Measurements from ENCODE around the gene GALNT10. TPM values are rescaled to one million over a fixed set of nuclear protein-coding genes. Genes with fewer than 3 reads are reported as not detected.

Gene GALNT10
- total and polyA plus RNA-seq, 3 donors from 2014 or later: 15.7 to 19.3 (median 17.2) TPM

- Histone ChIP-seq H3K36me3 (ENCODE audit: low read depth, missing control alignments) (no peaks in the 10 kb centered on the region), H3K4me3 (no peak overlapping the region), H3K27me3 (no peaks in the 10 kb centered on the region), H3K27ac (no peak overlapping the region), H3K9me3 (no peaks in the 10 kb centered on the region), H3K4me1 (peaks cover 17% of the 10 kb centered on the region)
- no peak for DNase-seq
- no peak for TF ChIP-seq POLR2A (IDR thresholded peaks at IDR 0.05)
- TF ChIP-seq CTCF (IDR thresholded peaks at IDR 0.05): no peak
- intact Hi-C loops (cut with DNase I; ENCODE audit: low total_unique reads): loop anchor here (10.0 kb wide), 1 partner anchor 207 kb away; no protein-coding TSS in a partner anchor
- 86 to 88% methylated on average over 8 of the region's 8 CpGs for WGBS, 2 donors
These were observed 7.4 kb downstream of the GALNT10 start for GRCh38 chr5:154197801-154198491.

- H3K27me3 ChIP-seq: no peaks in the 10 kb centered on the region
- H3K36me3 ChIP-seq (ENCODE audit: low read depth, missing control alignments): no peaks in the 10 kb centered on the region
- intact Hi-C loops (cut with DNase I; ENCODE audit: low total_unique reads): loop anchor here (10.0 kb wide), 1 partner anchor 206 kb away; no protein-coding TSS in a partner anchor
- H3K9me3 ChIP-seq: no peaks in the 10 kb centered on the region
- H3K4me3 ChIP-seq: no peak overlapping the region
- H3K4me1 ChIP-seq: peaks cover 10% of the 10 kb centered on the region
- no peak overlapping the region for H3K27ac ChIP-seq
- TF ChIP-seq POLR2A (IDR thresholded peaks at IDR 0.05) (no peak), CTCF (IDR thresholded peaks at IDR 0.05) (no peak)
- WGBS, 2 donors: 74 to 81% methylated on average over 4 of the region's 4 CpGs
- no peak for DNase-seq
These were observed 8.2 kb downstream of the GALNT10 start for GRCh38 chr5:154198611-154199230.

GRCh38 chr5:154199263-154199662 lies 8.7 kb downstream of the GALNT10 start:
- Histone ChIP-seq H3K27ac (no peak overlapping the region), H3K4me1 (peaks cover 10% of the 10 kb centered on the region), H3K9me3 (no peaks in the 10 kb centered on the region), H3K4me3 (no peak overlapping the region), H3K36me3 (ENCODE audit: low read depth, missing control alignments) (no peaks in the 10 kb centered on the region), H3K27me3 (no peaks in the 10 kb centered on the region)
- DNase-seq: no peak
- intact Hi-C loops (cut with DNase I; ENCODE audit: low total_unique reads): loop anchor here (10.0 kb wide), 1 partner anchor 206 kb away; no protein-coding TSS in a partner anchor
- 93 to 94% methylated on average over 4 of the region's 4 CpGs for WGBS, 2 donors
- TF ChIP-seq POLR2A (IDR thresholded peaks at IDR 0.05): no peak
- TF ChIP-seq CTCF (IDR thresholded peaks at IDR 0.05): no peak

GRCh38 chr5:154199671-154200220 lies 9.2 kb downstream of the GALNT10 start:
- TF ChIP-seq CTCF (IDR thresholded peaks at IDR 0.05) (no peak), POLR2A (IDR thresholded peaks at IDR 0.05) (no peak)
- DNase-seq: no peak
- Histone ChIP-seq H3K4me1 (peaks cover 10% of the 10 kb centered on the region), H3K27me3 (no peaks in the 10 kb centered on the region), H3K36me3 (ENCODE audit: low read depth, missing control alignments) (no peaks in the 10 kb centered on the region), H3K4me3 (no peak overlapping the region), H3K9me3 (no peaks in the 10 kb centered on the region), H3K27ac (no peak overlapping the region)
- intact Hi-C loops (cut with DNase I; ENCODE audit: low total_unique reads): loop anchor here (10.0 kb wide), 1 partner anchor 205 kb away; no protein-coding TSS in a partner anchor
- WGBS, 2 donors: 76 to 87% methylated on average over 7 of the region's 7 CpGs
